ENCODE results near the gene ADGRF3. TPM values are rescaled to one million over a fixed set of nuclear protein-coding genes. Genes with fewer than 3 reads are reported as not detected.

The ADGRF3 gene
- total and polyA plus RNA-seq, 10 of the 15 experiments (the other 5 are each of a cell fraction or from before 2014, with no cell fraction given) = 0.03 to 3.1 (median 0.84) TPM

- Histone ChIP-seq H4K20me1 (ENCODE audit: control insufficient read depth, insufficient read depth) (no peaks in the 10 kb centered on the region), H3K79me2 (ENCODE audit: control insufficient read depth, insufficient read depth, low read length) (no peaks in the 10 kb centered on the region), H3K9me3 (replicated peaks; ENCODE audit: control insufficient read depth, insufficient read depth, low read length) (no peaks in the 10 kb centered on the region), H3K4me3 (no peak overlapping the region), H3K4me2 (ENCODE audit: control insufficient read depth, insufficient read depth) (no peak overlapping the region), H3K27ac (ENCODE audit: control insufficient read depth, insufficient read depth) (no peak overlapping the region), H2AFZ (ENCODE audit: control insufficient read depth, low read depth, low read length) (no peak overlapping the region), H3K4me1 (ENCODE audit: control insufficient read depth, insufficient read depth, low read length) (no peaks in the 10 kb centered on the region), H3K36me3 (ENCODE audit: control insufficient read depth in 2 of 2, insufficient read depth in 2 of 2, low read length in 1 of 2) (peaks cover 1 to 22% of the 10 kb centered on the region in 2 experiments; a peak in 3 of 4 replicates), H3K27me3 (replicated peaks in 1 of 2; ENCODE audit: control insufficient read depth in 2 of 2, insufficient read depth in 2 of 2, low read length in 1 of 2) (no peaks in the 10 kb centered on the region), H3K9ac (ENCODE audit: control insufficient read depth, insufficient read depth, low read length) (no peak overlapping the region)
- no peak for ATAC-seq
- CTCF ChIA-PET = interaction anchor here (0.7 kb wide), 1 partner anchor 51 kb away, joined by 3 read pairs; no protein-coding TSS in a partner anchor
- RAD21 ChIA-PET (ENCODE audit: unreplicated experiment) = no interaction called here
- TF ChIP-seq USF1 (IDR thresholded peaks at IDR 0.05; ENCODE audit: borderline replicate concordance, extremely low read length, insufficient read depth, low read depth, low read length) (no peak), RBBP5 (conservative IDR thresholded peaks at IDR 0.05) (no peak), ZBTB11 (CRISPR knock-in tag; IDR thresholded peaks at IDR 0.05) (no peak), CHD2 (IDR thresholded peaks at IDR 0.05; ENCODE audit: borderline replicate concordance, low read depth, low read length) (no peak), PML (IDR thresholded peaks at IDR 0.05; ENCODE audit: low read length) (no peak), SRF (IDR thresholded peaks at IDR 0.05; ENCODE audit: low read depth in 2 of 2, low read length in 2 of 2) (no peak), STAT1 (conservative IDR thresholded peaks at IDR 0.05) (no peak), ZNF217 (IDR thresholded peaks at IDR 0.05) (no peak), NFIC (IDR thresholded peaks at IDR 0.05; ENCODE audit: low read depth, low read length) (no peak), SKIL (IDR thresholded peaks at IDR 0.05; ENCODE audit: low read depth, poor library complexity, severe bottlenecking) (no peak), ETV6 (conservative IDR thresholded peaks at IDR 0.05 in 1 of 2, IDR thresholded peaks at IDR 0.05 in 1 of 2; ENCODE audit: borderline replicate concordance in 1 of 2, low read depth in 1 of 2) (no peak), EZH2 (IDR thresholded peaks at IDR 0.05; ENCODE audit: borderline replicate concordance, control insufficient read depth, low read depth, low read length) (no peak), CHD1 (IDR thresholded peaks at IDR 0.05; ENCODE audit: low read depth, low read length) (no peak), ATF7 (IDR thresholded peaks at IDR 0.05; ENCODE audit: low read depth) (no peak), KDM1A (IDR thresholded peaks at IDR 0.05; ENCODE audit: borderline replicate concordance) (no peak), BRCA1 (IDR thresholded peaks at IDR 0.05; ENCODE audit: low read depth, low read length) (no peak), GABPA (IDR thresholded peaks at IDR 0.05; ENCODE audit: low read depth) (no peak), KAT2A (conservative IDR thresholded peaks at IDR 0.05; ENCODE audit: control insufficient read depth, low read depth, low read length) (no peak), SREBF1 (IDR thresholded peaks at IDR 0.05; ENCODE audit: low read length) (no peak), POLR2AphosphoS5 (IDR thresholded peaks at IDR 0.05; ENCODE audit: low read length) (no peak)
- in situ Hi-C loops (cut with MboI) (no loop called here), intact Hi-C loops (cut with micrococcal nuclease; ENCODE audit: unreplicated experiment) (no loop called here)
- SMC1A ChIA-PET (ENCODE audit: uncharacterized antibody, unreplicated experiment) = no interaction called here
- FAIRE-seq = no peak
- POLR2A ChIA-PET = no interaction called here
- WGBS (ENCODE audit: insufficient coverage, insufficient replicate concordance, low lambda C conversion rate, missing lambda C conversion rate) = 94% methylated on average over 3 of the region's 3 CpGs
- no TSS peak for BruUV-seq (replicated peaks)
- DNase-seq (ENCODE audit: low read depth, low spot score) = no peak
Measured at GRCh38 chr2:26279886-26280285, 66.7 kb downstream of the ADGRF3 start.

Data from GM12878 (cell line).